DND-41 (cell line): ENCODE measurements around the gene RCAN2.

ENCODE experiments used
- CTCF ChIP-seq: IDR thresholded peaks from 2 replicates; pipeline ENCODE4 v1.5.1; 2012; ENCODE audit warnings: borderline replicate concordance, low read length, moderate library complexity, mild to moderate bottlenecking; ENCODE audit not compliant: poor library complexity, severe bottlenecking; ENCODE audit errors: extremely low read depth
- EZH2 ChIP-seq: IDR thresholded peaks from 3 replicates; pipeline ENCODE4 v1.6.1; 2012; ENCODE audit warnings: borderline replicate concordance, low read depth, mild to moderate bottlenecking, moderate library complexity, low read length, inconsistent platforms; ENCODE audit not compliant: severe bottlenecking

- TF ChIP-seq CTCF (no peak), EZH2 (no peak)
Measured at GRCh38 chr6:46234156-46234556, 257.1 kb downstream of the RCAN2 start.
